GM12878 (cell line): Measurements from ENCODE around the gene ATAD5. TPM values are rescaled to one million over a fixed set of nuclear protein-coding genes. Genes with fewer than 3 reads are reported as not detected.

ENCODE experiments used
- ATAC-seq: fragments of 200-7000 bp; cut with Tn5 transposase; 3 replicates; pipeline ENCODE4 v1.9.1; 2020; ENCODE audit warnings: mild to moderate bottlenecking, moderate library complexity
- BruUV-seq: library from RNA; stranded (reverse); fragments of 400-500 nt; replicated peaks from 2 replicates; lab custom pipeline; 2021; lab: Mats Ljungman, UMichigan
- CTCF ChIA-PET: fragments of 300-600 bp; sonication (Branson Sonifier 250); formaldehyde crosslinking; extraction: SDS; loops from one replicate; lab custom pipeline; 2021; ENCODE audit warnings: inconsistent platforms; lab: Yijun Ruan, JAX
- POLR2A ChIA-PET: fragments of 350-600 bp; formaldehyde crosslinking; extraction: SDS; loops from one replicate; lab custom pipeline; 2021; ENCODE audit warnings: inconsistent platforms; lab: Charles Lee
- RAD21 ChIA-PET: fragments of 300-600 bp; sonication (Branson Sonifier 250); formaldehyde crosslinking; loops from one replicate; lab custom pipeline; 2023; ENCODE audit warnings: antibody characterized with exemption; ENCODE audit not compliant: unreplicated experiment; lab: Charles Lee
- SMC1A ChIA-PET: fragments of 300-600 bp; sonication (Branson Sonifier 250); formaldehyde crosslinking; loops from one replicate; lab custom pipeline; 2023; ENCODE audit not compliant: unreplicated experiment, uncharacterized antibody; lab: Charles Lee
- DNase-seq: peaks from one replicate; pipeline ENCODE4 v3.0.0-alpha.2; 2011; ENCODE audit warnings: low read depth, low spot score
- FAIRE-seq: peaks from 3 replicates; lab custom pipeline; 2011; peaks lifted over from hg19 to GRCh38; lab: Jason Lieb, UNC
- H2AFZ ChIP-seq: 2 replicates; pipeline ENCODE4 v1.6.0; 2011; ENCODE audit warnings: low read depth, low read length, control low read depth; ENCODE audit not compliant: control insufficient read depth
- H3K27ac ChIP-seq: 2 replicates; pipeline ENCODE4 v1.5.1; 2011; ENCODE audit warnings: control low read depth; ENCODE audit not compliant: control insufficient read depth, insufficient read depth
- H3K27me3 ChIP-seq, 2 experiments: replicated peaks in 1 of 2; 2 replicates each; pipeline versions ENCODE4 v1.6.0 to v1.6.1; 2011; ENCODE audit warnings: low read length in 1 of 2; ENCODE audit not compliant: control insufficient read depth in 2 of 2, insufficient read depth in 2 of 2
- H3K36me3 ChIP-seq, 2 experiments: 2 replicates each; pipeline ENCODE4 v1.5.1; 2011; ENCODE audit warnings: low read length in 1 of 2; ENCODE audit not compliant: control insufficient read depth in 2 of 2, insufficient read depth in 2 of 2
- H3K4me1 ChIP-seq: 2 replicates; pipeline ENCODE4 v1.6.1; 2011; ENCODE audit warnings: mild to moderate bottlenecking, low read length, moderate library complexity, mixed read lengths; ENCODE audit not compliant: control insufficient read depth, insufficient read depth
- H3K4me2 ChIP-seq: 2 replicates; pipeline ENCODE4 v1.6.0; 2011; ENCODE audit warnings: control low read depth; ENCODE audit not compliant: control insufficient read depth, insufficient read depth
- H3K4me3 ChIP-seq: fragments of 200-600 bp; sonication (generic); 2 replicates; pipeline ENCODE4 v1.5.1; 2016
- H3K79me2 ChIP-seq: 2 replicates; pipeline ENCODE4 v1.6.0; 2011; ENCODE audit warnings: low read length; ENCODE audit not compliant: control insufficient read depth, insufficient read depth
- H3K9ac ChIP-seq: 2 replicates; pipeline ENCODE4 v1.8.0; 2011; ENCODE audit warnings: low read length, control low read depth, mixed read lengths; ENCODE audit not compliant: control insufficient read depth, insufficient read depth
- H3K9me3 ChIP-seq: replicated peaks from 3 replicates; pipeline ENCODE4 v1.5.1; 2011; ENCODE audit warnings: mild to moderate bottlenecking, low read length; ENCODE audit not compliant: control insufficient read depth, insufficient read depth
- H4K20me1 ChIP-seq: 2 replicates; pipeline ENCODE4 v1.6.0; 2011; ENCODE audit not compliant: control insufficient read depth, insufficient read depth
- CBX5 ChIP-seq: sonication (generic); IDR thresholded peaks from 2 replicates; pipeline ENCODE4 v1.6.1; 2016; ENCODE audit warnings: low read depth, moderate library complexity, mild to moderate bottlenecking, inconsistent platforms
- CHD4 ChIP-seq: fragments of 200-600 bp; sonication (generic); IDR thresholded peaks from 2 replicates; pipeline ENCODE4 v1.6.1; 2016; ENCODE audit warnings: mild to moderate bottlenecking
- IKZF2 ChIP-seq, 2 experiments: fragments of 450-650 bp; IDR thresholded peaks; 2 replicates each; pipeline ENCODE4 v1.6.1; 2017; ENCODE audit warnings: mild to moderate bottlenecking in 2 of 2, moderate library complexity in 2 of 2
- MEF2A ChIP-seq: IDR thresholded peaks from 2 replicates; pipeline ENCODE4 v1.6.1; 2011; ENCODE audit warnings: low read depth, mild to moderate bottlenecking, low read length, moderate library complexity; ENCODE audit not compliant: insufficient read depth
- NRF1 ChIP-seq: conservative IDR thresholded peaks from 2 replicates; pipeline ENCODE4 v1.6.1; 2011; ENCODE audit warnings: mild to moderate bottlenecking, low read depth, low read length, improper control_type of control experiment
- WRNIP1 ChIP-seq: IDR thresholded peaks from 2 replicates; pipeline ENCODE4 v1.6.1; 2011; ENCODE audit warnings: low read depth, low read length, improper control_type of control experiment, borderline replicate concordance
- WGBS: methylation state at CpG from one replicate; pipeline ENCODE4 v1.1.6; 2016; ENCODE audit warnings: low lambda C conversion rate; ENCODE audit not compliant: insufficient replicate concordance, insufficient coverage; ENCODE audit errors: missing lambda C conversion rate; 5-methylcytosine and 5-hydroxymethylcytosine counted together
- in situ Hi-C: fragments of 300-500 bp; cut with MboI; formaldehyde crosslinking; loops from 9 replicates; pipeline ENCODE4 v1.14.3; 2018; ENCODE audit warnings: mixed read lengths
- intact Hi-C: fragments of 100-400 bp; cut with micrococcal nuclease; formaldehyde crosslinking; loops from one replicate; pipeline ENCODE4 v1.14.2; 2022; ENCODE audit not compliant: unreplicated experiment
- polyA plus RNA-seq, 11 experiments: library from polyadenylated mRNA; depleted of rRNA in 4 of 11; unstranded in 6 of 11; stranded (reverse) in 5 of 11; fragments of >200 nt; fragmentation: Nextera tagmentation in 4 of 11; fragmentation: Illumina TruSeq in 1 of 11; extraction: Ambion mirVana in 4 of 11; extraction: Trizol in 1 of 11; gene quantifications; 1 replicate in 1 of 11; 2 replicates in 10 of 11; pipeline versions ENCODE4 v1.2.1 to v1.2.3, GENCODE V29; 2011 to 2016; ENCODE audit warnings: inconsistent platforms in 2 of 11, missing spikeins in 2 of 11, low read depth in 1 of 11
- total RNA-seq, 4 experiments: library from RNA; depleted of rRNA in 3 of 4; stranded (reverse); fragments of >200 nt in 3 of 4; fragmentation: Illumina TruSeq in 1 of 4; extraction: Trizol in 1 of 4; gene quantifications; 2 replicates each; pipeline versions ENCODE4 v1.2.1 to v1.2.3, GENCODE V29; 2013 to 2021
- TF ChIP-seq, protein P1 (sequence below): fragments of 450-650 bp; formaldehyde crosslinking; IDR thresholded peaks from 2 replicates; pipeline ENCODE4 v1.4.0; 2020; ENCODE audit warnings: mild to moderate bottlenecking, moderate library complexity
- TF ChIP-seq, protein P2 (sequence below): fragments of 450-650 bp; IDR thresholded peaks from 2 replicates; pipeline ENCODE4 v1.6.1; 2016; ENCODE audit warnings: mild to moderate bottlenecking
- TF ChIP-seq, protein P3 (sequence below): fragments of 450-650 bp; IDR thresholded peaks from 2 replicates; pipeline ENCODE4 v1.6.1; 2018; ENCODE audit warnings: mild to moderate bottlenecking, low read depth, moderate library complexity; ENCODE audit not compliant: partially characterized antibody

The ATAD5 gene
- total and polyA plus RNA-seq, 10 of the 15 experiments (the other 5 are each of a cell fraction or from before 2014, with no cell fraction given), result 3.8 to 19.7 (median 13.2) TPM

DNA sequence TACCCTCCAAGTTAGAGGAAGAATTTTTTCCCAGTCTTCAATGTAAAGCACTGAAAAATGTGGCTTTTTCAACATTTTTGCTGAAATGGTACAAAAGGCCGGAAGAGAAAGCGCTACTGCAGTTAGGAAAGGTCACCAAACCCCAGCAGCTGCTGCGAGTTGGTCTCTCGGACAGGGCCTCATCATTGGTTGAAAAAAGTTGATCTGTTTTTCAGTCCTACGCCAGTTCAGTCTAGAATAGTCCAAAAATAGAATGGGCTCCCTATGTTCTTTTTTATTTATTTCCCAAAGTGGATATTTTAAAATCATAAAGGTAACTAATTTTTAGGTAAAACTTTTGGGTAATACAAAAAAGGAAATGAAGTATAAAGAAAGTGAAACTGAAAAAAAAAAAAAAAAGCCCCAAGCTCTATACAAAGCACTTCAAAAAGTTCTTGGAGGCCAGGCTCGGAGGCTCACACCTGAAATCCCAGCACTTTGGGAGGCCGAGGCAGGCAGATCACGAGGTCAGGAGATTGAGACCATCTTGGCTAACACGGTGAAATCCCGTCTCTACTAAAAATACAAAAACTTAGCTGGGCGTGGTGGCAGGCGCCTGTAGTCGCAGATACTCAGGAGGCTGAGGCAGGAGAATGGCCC, 107.4 kb downstream of the ATAD5 start (continued):
- TF ChIP-seq, protein P1, sequence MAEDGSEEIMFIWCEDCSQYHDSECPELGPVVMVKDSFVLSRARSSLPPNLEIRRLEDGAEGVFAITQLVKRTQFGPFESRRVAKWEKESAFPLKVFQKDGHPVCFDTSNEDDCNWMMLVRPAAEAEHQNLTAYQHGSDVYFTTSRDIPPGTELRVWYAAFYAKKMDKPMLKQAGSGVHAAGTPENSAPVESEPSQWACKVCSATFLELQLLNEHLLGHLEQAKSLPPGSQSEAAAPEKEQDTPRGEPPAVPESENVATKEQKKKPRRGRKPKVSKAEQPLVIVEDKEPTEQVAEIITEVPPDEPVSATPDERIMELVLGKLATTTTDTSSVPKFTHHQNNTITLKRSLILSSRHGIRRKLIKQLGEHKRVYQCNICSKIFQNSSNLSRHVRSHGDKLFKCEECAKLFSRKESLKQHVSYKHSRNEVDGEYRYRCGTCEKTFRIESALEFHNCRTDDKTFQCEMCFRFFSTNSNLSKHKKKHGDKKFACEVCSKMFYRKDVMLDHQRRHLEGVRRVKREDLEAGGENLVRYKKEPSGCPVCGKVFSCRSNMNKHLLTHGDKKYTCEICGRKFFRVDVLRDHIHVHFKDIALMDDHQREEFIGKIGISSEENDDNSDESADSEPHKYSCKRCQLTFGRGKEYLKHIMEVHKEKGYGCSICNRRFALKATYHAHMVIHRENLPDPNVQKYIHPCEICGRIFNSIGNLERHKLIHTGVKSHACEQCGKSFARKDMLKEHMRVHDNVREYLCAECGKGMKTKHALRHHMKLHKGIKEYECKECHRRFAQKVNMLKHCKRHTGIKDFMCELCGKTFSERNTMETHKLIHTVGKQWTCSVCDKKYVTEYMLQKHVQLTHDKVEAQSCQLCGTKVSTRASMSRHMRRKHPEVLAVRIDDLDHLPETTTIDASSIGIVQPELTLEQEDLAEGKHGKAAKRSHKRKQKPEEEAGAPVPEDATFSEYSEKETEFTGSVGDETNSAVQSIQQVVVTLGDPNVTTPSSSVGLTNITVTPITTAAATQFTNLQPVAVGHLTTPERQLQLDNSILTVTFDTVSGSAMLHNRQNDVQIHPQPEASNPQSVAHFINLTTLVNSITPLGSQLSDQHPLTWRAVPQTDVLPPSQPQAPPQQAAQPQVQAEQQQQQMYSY (CRISPR knock-in tag), result no peak
- TF ChIP-seq CHD4, result no peak
- no peak for TF ChIP-seq WRNIP1
- TF ChIP-seq, all 136 proteins: peak for 8

DNA sequence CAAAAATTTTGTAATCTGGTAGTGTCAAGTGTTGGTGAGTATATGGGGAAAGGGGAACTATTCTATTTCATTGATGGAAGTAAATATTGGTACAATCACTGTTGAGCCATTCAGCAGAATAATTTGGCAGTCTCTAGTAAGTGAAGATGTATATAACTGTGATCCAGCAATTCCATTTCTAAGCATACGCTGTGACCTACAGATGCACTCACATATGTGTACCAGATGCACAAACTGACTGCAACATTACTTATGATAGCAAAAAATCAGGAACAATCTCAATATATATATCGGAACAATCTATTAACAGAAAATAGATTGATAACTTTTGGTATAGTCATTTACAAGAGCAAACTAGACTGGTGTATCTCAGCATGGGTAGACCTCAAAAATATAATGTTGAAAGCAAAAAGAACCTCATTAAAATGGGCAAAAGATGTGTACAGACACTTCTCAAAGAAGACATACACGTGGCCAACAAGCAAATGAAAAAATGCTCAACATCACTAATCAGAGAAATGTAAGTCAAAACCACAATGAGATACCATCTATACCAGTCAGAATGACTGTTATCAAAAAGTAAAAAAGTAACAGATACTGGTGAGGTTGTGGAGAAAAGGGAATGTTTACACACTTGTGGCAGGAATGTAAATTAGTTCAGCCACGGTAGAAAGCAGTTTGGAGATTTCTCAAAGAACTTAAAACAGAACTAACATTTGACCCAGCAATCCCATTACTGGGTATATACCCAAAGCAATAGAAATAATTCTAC, 110.7 kb downstream of the ATAD5 start:
- RAD21 ChIA-PET, result interaction anchor here (0.7 kb wide), 1 partner anchor 595 kb away, joined by 3 read pairs; no protein-coding TSS in a partner anchor

More for the DNA sequence above, 110.7 kb downstream of the ATAD5 start:
- Histone ChIP-seq H2AFZ (no peak overlapping the region), H3K4me3 (no peak overlapping the region), H4K20me1 (no peaks in the 10 kb centered on the region), H3K9me3 (no peaks in the 10 kb centered on the region; the same call in 2 of the 3 replicates), H3K4me2 (no peak overlapping the region), H3K27ac (no peak overlapping the region), H3K4me1 (peaks cover 6% of the 10 kb centered on the region; the same call in 1 of the 2 replicates), H3K36me3 (no peaks in the 10 kb centered on the region), H3K27me3 (no peaks in the 10 kb centered on the region), H3K79me2 (no peaks in the 10 kb centered on the region), H3K9ac (no peak overlapping the region)
- BruUV-seq, result no TSS peak
- TF ChIP-seq, protein P2, sequence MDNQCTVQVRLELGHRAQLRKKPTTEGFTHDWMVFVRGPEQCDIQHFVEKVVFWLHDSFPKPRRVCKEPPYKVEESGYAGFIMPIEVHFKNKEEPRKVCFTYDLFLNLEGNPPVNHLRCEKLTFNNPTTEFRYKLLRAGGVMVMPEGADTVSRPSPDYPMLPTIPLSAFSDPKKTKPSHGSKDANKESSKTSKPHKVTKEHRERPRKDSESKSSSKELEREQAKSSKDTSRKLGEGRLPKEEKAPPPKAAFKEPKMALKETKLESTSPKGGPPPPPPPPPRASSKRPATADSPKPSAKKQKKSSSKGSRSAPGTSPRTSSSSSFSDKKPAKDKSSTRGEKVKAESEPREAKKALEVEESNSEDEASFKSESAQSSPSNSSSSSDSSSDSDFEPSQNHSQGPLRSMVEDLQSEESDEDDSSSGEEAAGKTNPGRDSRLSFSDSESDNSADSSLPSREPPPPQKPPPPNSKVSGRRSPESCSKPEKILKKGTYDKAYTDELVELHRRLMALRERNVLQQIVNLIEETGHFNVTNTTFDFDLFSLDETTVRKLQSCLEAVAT, result no peak
- TF ChIP-seq MEF2A, result no peak
- no peak for TF ChIP-seq NRF1
- TF ChIP-seq CBX5, result no peak
- TF ChIP-seq, protein P3, sequence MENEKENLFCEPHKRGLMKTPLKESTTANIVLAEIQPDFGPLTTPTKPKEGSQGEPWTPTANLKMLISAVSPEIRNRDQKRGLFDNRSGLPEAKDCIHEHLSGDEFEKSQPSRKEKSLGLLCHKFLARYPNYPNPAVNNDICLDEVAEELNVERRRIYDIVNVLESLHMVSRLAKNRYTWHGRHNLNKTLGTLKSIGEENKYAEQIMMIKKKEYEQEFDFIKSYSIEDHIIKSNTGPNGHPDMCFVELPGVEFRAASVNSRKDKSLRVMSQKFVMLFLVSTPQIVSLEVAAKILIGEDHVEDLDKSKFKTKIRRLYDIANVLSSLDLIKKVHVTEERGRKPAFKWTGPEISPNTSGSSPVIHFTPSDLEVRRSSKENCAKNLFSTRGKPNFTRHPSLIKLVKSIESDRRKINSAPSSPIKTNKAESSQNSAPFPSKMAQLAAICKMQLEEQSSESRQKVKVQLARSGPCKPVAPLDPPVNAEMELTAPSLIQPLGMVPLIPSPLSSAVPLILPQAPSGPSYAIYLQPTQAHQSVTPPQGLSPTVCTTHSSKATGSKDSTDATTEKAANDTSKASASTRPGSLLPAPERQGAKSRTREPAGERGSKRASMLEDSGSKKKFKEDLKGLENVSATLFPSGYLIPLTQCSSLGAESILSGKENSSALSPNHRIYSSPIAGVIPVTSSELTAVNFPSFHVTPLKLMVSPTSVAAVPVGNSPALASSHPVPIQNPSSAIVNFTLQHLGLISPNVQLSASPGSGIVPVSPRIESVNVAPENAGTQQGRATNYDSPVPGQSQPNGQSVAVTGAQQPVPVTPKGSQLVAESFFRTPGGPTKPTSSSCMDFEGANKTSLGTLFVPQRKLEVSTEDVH, result no peak
- TF ChIP-seq IKZF2 (IDR thresholded peaks at IDR 0.05), result no peak
- in situ Hi-C loops, result no loop called here
- FAIRE-seq (no peak), ATAC-seq (no peak), DNase-seq (no peak)
- ChIA-PET POLR2A (no interaction called here), SMC1A (no interaction called here), CTCF (no interaction called here)
- intact Hi-C loops, result no loop called here
- 97% methylated on average over 4 of the region's 4 CpGs for WGBS
